Smooth muscle cell of the umbilical artery (primary cell): ENCODE results near the gene CTNNA3. TPM values are rescaled to one million over a fixed set of nuclear protein-coding genes. Genes with fewer than 3 reads are reported as not detected.

Source experiments
- total RNA-seq: library from RNA; depleted of rRNA; stranded (reverse); fragments of >200 nt; gene quantifications from 2 replicates; pipeline ENCODE4 v1.2.3, GENCODE V29; 2014

CTNNA3 gene
- total RNA-seq, result under 0.01 and 0.32 TPM in 2 replicates

DNA sequence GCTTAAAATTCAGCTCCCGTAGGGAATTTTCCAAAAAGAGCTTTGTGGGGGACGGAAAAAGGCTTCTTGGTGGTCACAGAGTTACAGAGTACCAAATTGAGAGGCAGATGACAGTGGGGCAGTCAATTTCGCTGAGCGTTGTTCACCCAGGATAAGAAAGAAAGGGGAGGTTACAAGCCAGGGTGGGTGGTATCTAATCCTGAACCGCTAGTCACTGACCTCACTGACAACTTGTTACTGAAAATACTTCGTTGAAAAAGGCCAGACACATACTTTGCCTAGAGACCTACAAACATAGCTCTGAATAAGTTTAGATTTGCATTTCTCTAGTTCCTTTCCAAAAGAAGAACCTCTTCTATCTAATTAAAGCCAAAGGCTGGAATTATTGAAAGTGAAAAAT, at the start of gene CTNNA3:
TSS of gene CTNNA3 (minus strand) at position 167 of the 400 bp plus-strand sequence.

DNA sequence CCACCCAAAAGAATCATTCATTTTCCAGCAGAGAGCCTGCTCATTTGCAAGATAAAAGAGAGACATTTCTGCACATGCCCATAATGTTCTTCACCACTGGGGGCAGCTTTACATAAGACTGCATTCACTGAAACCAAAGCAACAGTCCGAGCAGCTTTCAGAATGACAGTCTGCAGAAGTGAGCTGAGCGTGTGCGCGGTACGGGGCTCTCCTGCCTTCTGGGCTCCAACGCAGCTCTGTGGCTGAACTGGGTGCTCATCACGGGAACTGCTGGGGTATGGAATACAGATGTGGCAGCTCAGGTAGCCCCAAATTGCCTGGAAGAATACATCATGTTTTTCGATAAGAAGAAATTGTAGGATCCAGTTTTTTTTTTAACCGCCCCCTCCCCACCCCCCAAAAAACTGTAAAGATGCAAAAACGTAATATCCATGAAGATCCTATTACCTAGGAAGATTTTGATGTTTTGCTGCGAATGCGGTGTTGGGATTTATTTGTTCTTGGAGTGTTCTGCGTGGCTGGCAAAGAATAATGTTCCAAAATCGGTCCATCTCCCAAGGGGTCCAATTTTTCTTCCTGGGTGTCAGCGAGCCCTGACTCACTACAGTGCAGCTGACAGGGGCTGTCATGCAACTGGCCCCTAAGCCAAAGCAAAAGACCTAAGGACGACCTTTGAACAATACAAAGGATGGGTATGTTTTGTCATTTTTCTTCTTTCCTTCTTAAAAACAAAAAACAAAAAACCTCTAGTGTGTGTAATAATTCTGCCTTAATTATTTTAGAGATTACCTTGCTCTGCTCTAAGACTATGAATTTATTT, 769.9 kb downstream of the CTNNA3 start, which contains the start of gene LRRTM3:
TSS of gene LRRTM3 (plus strand) at position 141 of the 820 bp plus-strand sequence.

Other genes starting within 250 kb of the CTNNA3 start
- 5.1 and 13.1 TPM in 2 replicates for gene DNAJC12, start 142.0 kb upstream of the CTNNA3 start, total RNA-seq
- gene SIRT1, start 188.5 kb upstream of the CTNNA3 start, total RNA-seq, result 14.6 and 18.8 TPM in 2 replicates